Measurements from ENCODE around the gene TLN1.

DNA sequence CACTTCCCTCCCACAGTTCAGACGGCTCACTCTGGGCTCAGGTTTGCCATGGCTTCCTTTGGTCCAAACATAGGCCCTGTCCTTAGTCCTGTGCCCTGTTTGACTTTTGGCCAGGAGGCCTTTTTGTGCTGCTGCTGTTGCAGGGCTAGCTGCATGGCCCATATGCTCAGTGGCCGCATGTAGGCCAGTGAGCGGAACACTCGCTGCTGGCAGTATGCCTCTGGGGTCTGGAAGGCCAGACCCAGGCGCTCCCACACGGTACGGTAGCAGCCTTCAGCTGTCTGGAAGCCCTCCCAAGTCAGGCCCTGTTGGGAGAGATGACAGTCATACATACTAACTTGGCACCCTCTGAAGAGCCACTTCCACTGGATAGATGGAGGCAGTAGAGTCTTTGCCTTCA is 5.1 kb upstream of the TLN1 start:
- TF ChIP-seq, protein P1, sequence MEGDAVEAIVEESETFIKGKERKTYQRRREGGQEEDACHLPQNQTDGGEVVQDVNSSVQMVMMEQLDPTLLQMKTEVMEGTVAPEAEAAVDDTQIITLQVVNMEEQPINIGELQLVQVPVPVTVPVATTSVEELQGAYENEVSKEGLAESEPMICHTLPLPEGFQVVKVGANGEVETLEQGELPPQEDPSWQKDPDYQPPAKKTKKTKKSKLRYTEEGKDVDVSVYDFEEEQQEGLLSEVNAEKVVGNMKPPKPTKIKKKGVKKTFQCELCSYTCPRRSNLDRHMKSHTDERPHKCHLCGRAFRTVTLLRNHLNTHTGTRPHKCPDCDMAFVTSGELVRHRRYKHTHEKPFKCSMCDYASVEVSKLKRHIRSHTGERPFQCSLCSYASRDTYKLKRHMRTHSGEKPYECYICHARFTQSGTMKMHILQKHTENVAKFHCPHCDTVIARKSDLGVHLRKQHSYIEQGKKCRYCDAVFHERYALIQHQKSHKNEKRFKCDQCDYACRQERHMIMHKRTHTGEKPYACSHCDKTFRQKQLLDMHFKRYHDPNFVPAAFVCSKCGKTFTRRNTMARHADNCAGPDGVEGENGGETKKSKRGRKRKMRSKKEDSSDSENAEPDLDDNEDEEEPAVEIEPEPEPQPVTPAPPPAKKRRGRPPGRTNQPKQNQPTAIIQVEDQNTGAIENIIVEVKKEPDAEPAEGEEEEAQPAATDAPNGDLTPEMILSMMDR (IDR thresholded peaks at IDR 0.05) = no peak
- TF ChIP-seq POLR2AphosphoS5 (IDR thresholded peaks at IDR 0.05) (no peak), POLR2A (IDR thresholded peaks at IDR 0.05) (no peak)

Data from prostate gland (tissue), 2 donors.